AG09309 (cell line): ENCODE data around the gene KRTAP5-2.

ENCODE experiments used
- DNase-seq: peaks from one replicate; pipeline ENCODE4 v3.0.0-alpha.2; 2010; ENCODE audit warnings: low read depth
- H3K4me3 ChIP-seq: 2 replicates; pipeline ENCODE4 v1.5.1; 2011; ENCODE audit warnings: mild to moderate bottlenecking, low read depth, low read length, moderate library complexity; ENCODE audit not compliant: control insufficient read depth
- TF ChIP-seq, protein P1 (sequence below): IDR thresholded peaks from 2 replicates; pipeline ENCODE4 v1.5.1; 2011; ENCODE audit warnings: mild to moderate bottlenecking, low read depth, low read length, inconsistent platforms; ENCODE audit not compliant: insufficient read depth, control insufficient read depth; ENCODE audit errors: missing control alignments

KRTAP5-2 gene

DNA sequence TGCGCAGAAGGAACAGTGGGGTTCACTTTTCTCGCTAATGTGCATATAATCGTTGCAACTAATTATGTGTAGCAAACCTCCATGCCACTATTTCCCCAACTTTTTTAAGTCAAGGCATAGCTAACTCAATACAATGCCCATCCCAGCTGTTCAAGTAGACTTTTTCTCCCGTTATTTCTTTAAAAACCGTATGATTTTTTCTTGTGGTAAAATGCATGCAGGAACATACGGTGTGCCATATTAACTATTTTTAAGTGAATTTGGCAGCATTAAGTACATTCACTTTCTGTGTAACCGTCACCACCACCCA is 23.2 kb downstream of the KRTAP5-2 start:
- no peak for DNase-seq
- H3K4me3 ChIP-seq, result no peak overlapping the region
- TF ChIP-seq, protein P1, sequence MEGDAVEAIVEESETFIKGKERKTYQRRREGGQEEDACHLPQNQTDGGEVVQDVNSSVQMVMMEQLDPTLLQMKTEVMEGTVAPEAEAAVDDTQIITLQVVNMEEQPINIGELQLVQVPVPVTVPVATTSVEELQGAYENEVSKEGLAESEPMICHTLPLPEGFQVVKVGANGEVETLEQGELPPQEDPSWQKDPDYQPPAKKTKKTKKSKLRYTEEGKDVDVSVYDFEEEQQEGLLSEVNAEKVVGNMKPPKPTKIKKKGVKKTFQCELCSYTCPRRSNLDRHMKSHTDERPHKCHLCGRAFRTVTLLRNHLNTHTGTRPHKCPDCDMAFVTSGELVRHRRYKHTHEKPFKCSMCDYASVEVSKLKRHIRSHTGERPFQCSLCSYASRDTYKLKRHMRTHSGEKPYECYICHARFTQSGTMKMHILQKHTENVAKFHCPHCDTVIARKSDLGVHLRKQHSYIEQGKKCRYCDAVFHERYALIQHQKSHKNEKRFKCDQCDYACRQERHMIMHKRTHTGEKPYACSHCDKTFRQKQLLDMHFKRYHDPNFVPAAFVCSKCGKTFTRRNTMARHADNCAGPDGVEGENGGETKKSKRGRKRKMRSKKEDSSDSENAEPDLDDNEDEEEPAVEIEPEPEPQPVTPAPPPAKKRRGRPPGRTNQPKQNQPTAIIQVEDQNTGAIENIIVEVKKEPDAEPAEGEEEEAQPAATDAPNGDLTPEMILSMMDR, result no peak

DNA sequence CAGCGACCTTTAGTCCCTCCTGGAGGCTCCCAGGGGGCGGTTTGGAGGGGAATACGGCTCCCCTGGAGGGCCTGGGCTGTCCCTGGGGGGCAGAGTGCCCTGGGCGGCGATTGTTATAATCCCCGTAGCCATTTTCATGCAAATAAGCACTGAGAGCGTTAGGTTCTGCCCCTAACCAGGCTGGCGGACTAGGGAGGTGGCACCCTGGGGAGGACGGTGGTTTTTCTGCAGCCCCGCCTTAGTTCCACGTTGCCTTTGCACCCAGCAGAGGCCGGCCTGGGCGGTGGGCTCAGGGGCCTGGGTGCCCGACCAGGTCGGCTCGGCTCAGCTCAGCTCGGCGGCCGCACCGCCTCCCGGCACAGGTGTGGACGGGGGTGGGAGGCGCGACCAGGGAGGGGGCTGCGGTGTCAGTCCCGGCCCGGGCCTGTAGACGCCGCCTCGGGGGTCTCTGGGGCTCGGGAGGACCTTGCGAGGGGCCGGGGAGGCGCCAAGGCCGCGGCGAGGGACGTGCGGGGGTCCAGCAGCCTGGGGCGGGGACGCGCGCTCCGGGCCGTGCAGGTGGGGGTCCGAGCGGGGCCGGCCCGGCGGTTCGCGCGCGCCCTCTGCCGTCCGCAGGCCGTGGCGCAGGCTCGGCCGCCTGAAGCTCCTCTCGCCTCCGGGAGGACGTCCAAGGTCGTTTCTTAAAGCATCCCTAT is 23.7 kb downstream of the KRTAP5-2 start:
- no peak for DNase-seq
- TF ChIP-seq, protein P1, result peak; percentile 62
- no peak overlapping the region for H3K4me3 ChIP-seq

DNA sequence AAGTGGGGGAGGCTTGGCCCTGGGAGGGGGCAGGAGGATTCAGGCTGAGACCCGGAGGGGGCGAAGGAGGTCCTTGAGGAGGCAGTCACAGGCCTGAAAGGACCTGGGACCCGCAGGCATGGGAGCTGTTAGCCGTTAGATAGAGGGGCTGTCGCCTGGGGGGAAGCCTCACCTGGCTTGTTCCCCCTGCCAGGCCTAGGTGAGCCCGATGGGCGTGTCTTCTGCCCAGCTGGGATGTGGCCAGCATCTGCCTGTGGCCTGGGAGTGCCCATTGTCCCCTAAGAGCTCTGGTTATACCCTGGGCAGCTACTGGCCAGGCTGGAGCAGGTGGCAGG is 24.2 kb downstream of the KRTAP5-2 start:
- TF ChIP-seq, protein P1, result no peak
- DNase-seq, result no peak
- H3K4me3 ChIP-seq, result no peak overlapping the region

DNA sequence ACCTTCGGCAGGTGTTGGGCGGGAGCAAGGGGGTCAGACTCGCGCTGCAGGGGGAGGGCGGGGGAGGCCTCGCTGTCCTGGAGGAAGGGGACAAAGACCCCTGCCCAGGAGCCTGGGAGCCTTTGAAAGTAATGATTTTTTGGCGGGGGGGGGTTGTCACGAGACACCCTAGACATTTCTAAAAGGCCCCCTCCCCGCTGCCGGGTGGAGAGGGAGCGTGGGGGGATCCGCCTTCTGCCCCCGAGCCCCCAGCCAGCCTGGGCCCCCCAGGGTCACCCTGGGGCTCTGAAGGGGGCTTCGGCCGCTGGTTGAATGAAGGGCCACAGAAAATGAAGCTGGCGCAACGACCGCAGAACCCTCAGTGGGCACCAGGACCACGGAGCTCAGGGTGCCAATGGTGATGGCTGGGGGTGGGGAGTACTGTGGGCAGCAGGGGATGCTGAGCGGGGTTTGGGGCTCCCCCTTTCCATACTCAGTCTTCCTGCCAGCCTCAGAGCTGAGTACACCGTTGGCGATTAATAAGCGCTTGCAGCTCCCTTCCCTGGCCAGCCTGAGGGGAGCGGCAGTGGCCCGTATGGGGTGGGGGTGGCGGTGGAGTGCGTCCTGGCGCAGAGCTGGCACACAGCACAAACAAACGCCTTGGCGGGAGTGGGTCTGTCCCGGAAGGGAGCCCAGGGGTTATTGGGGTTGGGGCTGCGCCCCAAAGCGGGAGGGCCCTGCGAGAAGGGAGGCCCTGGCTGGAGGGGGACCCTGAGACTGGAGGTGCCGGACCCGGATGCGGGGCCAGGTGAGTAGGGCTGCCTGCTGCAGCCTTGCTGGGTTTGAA is 24.8 kb downstream of the KRTAP5-2 start:
- DNase-seq, result no peak
- H3K4me3 ChIP-seq, result no peak overlapping the region
- TF ChIP-seq, protein P1, result no peak

DNA sequence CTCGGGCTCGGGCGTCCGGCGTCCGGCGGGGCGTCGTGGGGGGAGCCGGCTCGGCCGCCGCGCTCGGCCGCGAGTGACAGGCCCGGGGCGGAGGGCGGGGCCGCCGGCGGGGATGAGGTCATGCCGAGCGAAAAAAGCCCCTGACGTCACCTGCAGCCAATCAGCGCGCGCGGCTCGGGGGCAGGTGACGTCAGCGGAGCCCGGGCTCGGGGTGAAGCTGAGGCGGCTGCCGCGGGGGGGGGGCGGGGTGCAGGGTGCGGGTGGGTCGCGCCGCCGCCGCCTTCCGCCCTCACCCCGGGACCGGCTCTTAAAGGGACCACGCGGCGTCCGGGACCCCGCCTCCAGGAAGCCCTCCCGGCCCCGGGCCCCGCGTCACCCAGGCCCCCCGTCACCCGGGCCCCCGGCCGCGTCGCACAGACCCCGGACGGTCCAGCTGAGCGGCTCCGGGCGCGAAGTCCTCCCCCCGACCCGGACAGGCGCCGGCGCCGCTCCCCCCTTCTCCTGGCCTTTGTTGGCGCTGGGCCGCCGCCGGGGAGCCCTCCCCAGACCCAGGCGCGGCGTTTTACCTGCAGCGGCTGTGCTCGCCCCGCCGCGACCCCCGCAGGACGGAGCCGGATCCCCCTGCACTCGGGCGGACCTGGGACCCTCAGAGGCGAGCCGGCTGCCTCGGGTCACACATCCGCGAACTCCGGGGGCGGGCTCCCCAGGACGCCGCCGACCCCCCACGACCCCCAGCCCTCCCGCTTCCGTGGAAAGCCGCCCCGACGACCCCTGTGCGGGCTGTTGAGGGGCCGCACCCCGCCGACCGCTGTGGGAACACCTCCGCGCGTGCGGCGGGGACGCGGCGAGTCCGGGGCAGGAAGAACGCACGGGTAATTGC is 25.7 kb downstream of the KRTAP5-2 start, which contains the start of gene DUSP8:
TSS of gene DUSP8 (minus strand) at position 75 of the 880 bp plus-strand sequence. CDS start 6,445 bp downstream, outside the sequence.
- DNase-seq, result no peak
- H3K4me3 ChIP-seq, result peak within 1 kb of the TSS; percentile 23
- TF ChIP-seq, protein P1, result no peak

DNA sequence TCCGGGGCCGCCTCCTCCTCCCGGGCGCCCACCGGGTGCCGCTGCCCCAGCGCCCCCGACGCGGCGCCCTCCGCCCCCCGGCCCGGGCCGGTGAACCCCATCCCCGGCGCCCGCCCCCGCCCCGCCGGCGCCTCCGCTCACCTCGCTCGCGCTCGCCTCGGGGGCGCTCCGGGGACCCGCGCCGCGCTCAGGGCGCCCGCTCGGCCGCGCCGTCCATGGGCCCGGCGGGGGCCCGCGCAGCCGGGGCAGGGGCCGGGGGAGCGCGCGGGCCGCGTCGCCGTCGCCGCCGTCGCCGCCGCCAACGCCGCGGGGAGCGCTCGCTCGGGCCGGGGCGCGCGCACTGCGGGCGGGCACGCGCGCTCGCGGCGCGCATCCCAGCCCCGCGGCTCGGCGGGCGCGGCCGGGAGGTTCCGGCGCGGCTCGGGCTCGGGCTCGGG is 26.3 kb downstream of the KRTAP5-2 start:
- no peak overlapping the region for H3K4me3 ChIP-seq
- TF ChIP-seq, protein P1, result no peak
- no peak for DNase-seq
